Smooth muscle cell (in vitro differentiated cells): ENCODE results near the gene ATP5F1D. TPM values are rescaled to one million over a fixed set of nuclear protein-coding genes. Genes with fewer than 3 reads are reported as not detected.

Experiments used
- DNase-seq: peaks from one replicate; lab custom pipeline; 2025; ENCODE audit not compliant: unreplicated experiment; lab: John Stamatoyannopoulos, UW
- H2AFZ ChIP-seq: fragments of 200-600 bp; sonication (generic); 2 replicates; pipeline ENCODE4 v1.6.0; 2016; ENCODE audit warnings: antibody characterized with exemption, low read depth, mild to moderate bottlenecking
- H3F3A ChIP-seq: fragments of 200-600 bp; sonication (generic); 2 replicates; pipeline ENCODE4 v1.6.0; 2017; ENCODE audit warnings: antibody characterized with exemption, low read depth
- H3K27ac ChIP-seq: fragments of 200-600 bp; sonication (generic); 2 replicates; pipeline ENCODE4 v1.5.1; 2016; ENCODE audit warnings: low read depth, mild to moderate bottlenecking
- H3K27me3 ChIP-seq: fragments of 200-600 bp; sonication (generic); 2 replicates; pipeline ENCODE4 v1.6.1; 2016; ENCODE audit warnings: low read depth, mild to moderate bottlenecking
- H3K36me3 ChIP-seq: fragments of 200-600 bp; sonication (generic); 2 replicates; pipeline ENCODE4 v1.5.1; 2016; ENCODE audit warnings: low read depth
- H3K4me1 ChIP-seq: fragments of 200-600 bp; sonication (generic); 2 replicates; pipeline ENCODE4 v1.5.1; 2016; ENCODE audit warnings: low read depth
- H3K4me2 ChIP-seq: fragments of 200-600 bp; sonication (generic); 2 replicates; pipeline ENCODE4 v1.6.0; 2016; ENCODE audit warnings: mild to moderate bottlenecking
- H3K4me3 ChIP-seq: fragments of 200-600 bp; sonication (generic); 2 replicates; pipeline ENCODE4 v1.5.1; 2016; ENCODE audit warnings: mild to moderate bottlenecking
- H3K79me2 ChIP-seq: fragments of 200-600 bp; sonication (generic); 2 replicates; pipeline ENCODE4 v1.6.0; 2016; ENCODE audit warnings: low read depth, mild to moderate bottlenecking
- H3K9ac ChIP-seq: fragments of 200-600 bp; sonication (generic); 2 replicates; pipeline ENCODE4 v1.6.0; 2016; ENCODE audit warnings: low read depth
- H3K9me3 ChIP-seq: fragments of 200-600 bp; sonication (generic); replicated peaks from 2 replicates; pipeline ENCODE4 v1.5.1; 2016; ENCODE audit warnings: low read depth
- H4K20me1 ChIP-seq: fragments of 200-600 bp; sonication (generic); 2 replicates; pipeline ENCODE4 v1.6.0; 2016; ENCODE audit warnings: low read depth
- CTCF ChIP-seq: fragments of 200-600 bp; sonication (generic); IDR thresholded peaks from 2 replicates; pipeline ENCODE4 v1.5.1; 2017; ENCODE audit warnings: borderline replicate concordance, mild to moderate bottlenecking, antibody characterized with exemption; ENCODE audit not compliant: insufficient read depth, poor library complexity, severe bottlenecking
- whole genome bisulfite sequencing: methylation state at CpG from one replicate; pipeline ENCODE4 v1.1.7; 2016; ENCODE audit warnings: low lambda C conversion rate; 5-methylcytosine and 5-hydroxymethylcytosine counted together
- polyA plus RNA-seq: library from polyadenylated mRNA; unstranded; fragments of >200 nt; fragmentation: Nextera tagmentation; extraction: Ambion mirVana; gene quantifications from 2 replicates; pipeline ENCODE4 v1.2.1, GENCODE V29; 2016
- total RNA-seq: library from RNA; depleted of rRNA; stranded (reverse); fragments of >200 nt; gene quantifications from 2 replicates; pipeline ENCODE4 v1.2.3, GENCODE V29; 2014

ATP5F1D gene
- total and polyA plus RNA-seq, 2 experiments from 2014 or later: 68.8 to 272 TPM

DNA sequence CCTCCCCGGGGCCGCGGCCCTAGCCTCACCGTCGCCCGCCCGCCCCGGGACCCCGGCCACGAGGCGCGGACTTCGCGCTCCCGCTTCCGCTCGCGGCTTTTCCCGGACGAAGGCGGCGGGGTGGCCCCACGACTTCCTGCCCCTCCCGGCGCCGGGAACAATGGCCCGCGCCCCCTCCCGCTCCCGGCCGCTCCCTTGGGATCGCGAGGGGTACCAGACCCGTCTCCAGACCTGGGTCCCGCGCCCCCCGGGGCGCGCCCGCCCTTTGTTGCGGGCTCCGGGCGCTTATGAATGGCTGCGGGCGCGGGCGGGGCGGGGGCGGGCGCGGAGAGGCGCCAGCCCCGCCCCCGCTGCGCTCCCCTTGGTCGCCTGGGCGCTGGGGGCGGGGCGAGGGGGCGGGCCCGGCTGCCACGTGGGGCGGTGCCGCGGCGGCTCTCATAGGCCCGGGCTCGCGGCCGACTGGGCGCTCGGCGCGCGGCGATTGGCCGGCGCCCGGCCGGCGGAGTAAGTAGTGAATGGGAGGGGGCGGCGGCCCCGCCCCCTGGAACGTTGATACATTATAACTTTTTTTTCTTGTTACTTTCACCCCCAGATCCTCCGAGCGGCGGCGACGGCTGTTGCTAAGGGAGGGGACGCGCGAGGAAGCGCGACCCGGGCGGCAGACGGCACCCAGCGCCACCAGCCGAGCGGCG lies 7.9 kb downstream of the ATP5F1D start:
- no peaks in the 10 kb centered on the region for H3K36me3 ChIP-seq
- peaks cover 49% of the 10 kb centered on the region for H4K20me1 ChIP-seq
- no peak for TF ChIP-seq CTCF
- H2AFZ ChIP-seq: no peak overlapping the region
- H3K79me2 ChIP-seq: peaks cover 43% of the 10 kb centered on the region
- peak overlapping the region; percentile 99 for H3K4me3 ChIP-seq
- peak overlapping the region; percentile 99 for H3K27ac ChIP-seq
- peaks cover 7% of the 10 kb centered on the region for H3K4me1 ChIP-seq
- H3K4me2 ChIP-seq: peak overlapping the region; percentile 99
- under 1% methylated on average over 38 of the region's 102 CpGs for WGBS
- peak; percentile 94 for DNase-seq
- H3K9me3 ChIP-seq: no peaks in the 10 kb centered on the region
- peak overlapping the region; percentile 98 for H3K9ac ChIP-seq
- H3K27me3 ChIP-seq: no peaks in the 10 kb centered on the region
- peaks cover 28% of the 10 kb centered on the region for H3F3A ChIP-seq

GRCh38 chr19:1249990-1250436 lies 8.5 kb downstream of the ATP5F1D start:
- no peaks in the 10 kb centered on the region for H3K36me3 ChIP-seq
- H2AFZ ChIP-seq: no peak overlapping the region
- H3K4me2 ChIP-seq: peak overlapping the region; percentile 99
- WGBS: under 1% methylated on average over 32 of the region's 67 CpGs
- peaks cover 50% of the 10 kb centered on the region for H4K20me1 ChIP-seq
- peak overlapping the region; percentile 97 for H3K27ac ChIP-seq
- TF ChIP-seq CTCF: no peak
- no peaks in the 10 kb centered on the region for H3K27me3 ChIP-seq
- no peak for DNase-seq
- H3K79me2 ChIP-seq: peaks cover 48% of the 10 kb centered on the region
- H3F3A ChIP-seq: peaks cover 34% of the 10 kb centered on the region
- peak overlapping the region; percentile 99 for H3K4me3 ChIP-seq
- peaks cover 7% of the 10 kb centered on the region for H3K4me1 ChIP-seq
- peak overlapping the region; percentile 95 for H3K9ac ChIP-seq
- H3K9me3 ChIP-seq: no peaks in the 10 kb centered on the region

DNA sequence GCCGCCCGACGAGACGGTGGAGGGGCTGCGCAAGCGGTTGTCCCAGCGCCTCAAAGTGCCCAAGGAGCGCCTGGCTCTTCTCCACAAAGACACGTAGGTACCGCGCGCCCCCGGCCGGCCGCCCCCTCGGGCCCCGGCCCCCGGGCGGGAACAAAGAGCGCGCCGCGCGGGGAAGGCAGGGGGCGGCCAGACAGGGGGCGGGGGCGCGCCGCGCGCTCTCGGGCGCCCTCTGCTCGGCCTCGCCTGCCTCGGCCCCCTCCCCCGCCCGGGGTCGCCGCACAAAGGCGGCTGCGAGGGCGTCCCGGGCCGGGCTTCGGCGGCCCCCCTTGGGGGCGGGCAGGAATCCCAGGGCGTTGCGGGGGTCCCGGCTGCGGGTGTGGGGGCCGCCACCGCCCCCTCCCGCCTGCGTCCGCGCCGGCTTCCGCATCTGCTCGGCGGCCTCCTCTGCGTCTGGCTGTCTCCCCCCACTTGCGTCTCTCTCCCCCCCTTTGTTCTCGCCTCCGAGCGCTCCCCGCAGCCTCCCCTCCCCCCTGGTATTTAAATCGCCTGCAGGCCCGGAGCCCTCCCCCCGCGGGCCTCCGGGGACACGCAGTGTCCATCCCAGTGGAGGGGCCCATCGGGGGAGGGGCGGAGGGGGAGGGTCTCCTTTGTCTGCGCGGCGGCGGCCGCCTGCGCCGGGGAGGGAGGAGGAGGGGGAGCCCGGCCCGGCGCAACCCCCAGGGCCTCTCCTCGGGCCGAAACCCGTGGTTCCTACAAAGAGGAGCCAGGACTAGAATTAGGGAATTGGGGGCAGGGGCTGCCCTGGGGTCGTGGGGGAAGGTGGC lies 9.1 kb downstream of the ATP5F1D start:
- WGBS: 5% methylated on average over 4 of the region's 90 CpGs
- Histone ChIP-seq H3K4me3 (peak overlapping the region; percentile 99), H3K79me2 (peaks cover 55% of the 10 kb centered on the region), H3K9me3 (no peaks in the 10 kb centered on the region), H4K20me1 (peaks cover 57% of the 10 kb centered on the region), H3K27ac (peak overlapping the region; percentile 97), H3K4me1 (peaks cover 7% of the 10 kb centered on the region), H3K27me3 (no peaks in the 10 kb centered on the region), H2AFZ (no peak overlapping the region), H3K36me3 (no peaks in the 10 kb centered on the region), H3F3A (peaks cover 40% of the 10 kb centered on the region), H3K4me2 (peak overlapping the region; percentile 99), H3K9ac (peak overlapping the region; percentile 95)
- peak; percentile 10 for TF ChIP-seq CTCF
- DNase-seq: peak; percentile 52
